H4 (cell line): ENCODE data around the gene REEP2. TPM values are rescaled to one million over a fixed set of nuclear protein-coding genes. Genes with fewer than 3 reads are reported as not detected.

Experiments
- total RNA-seq: library from RNA; depleted of rRNA; stranded (reverse); fragments of >200 nt; shearing (Covaris generic); gene quantifications from 2 replicates; pipeline ENCODE4 v1.2.3, GENCODE V29; 2014; rRNA removed

The REEP2 gene
- total RNA-seq, 1 experiment from 2014 or later = 2.1 TPM

Other genes starting within 250 kb of the REEP2 start
- 48.2 and 51.7 TPM in 2 replicates for gene CDC23, start 225.7 kb upstream of the REEP2 start, total RNA-seq
- not detected in 2 replicates for gene GFRA3, start 164.4 kb upstream of the REEP2 start, total RNA-seq
- 21.6 and 25.1 TPM in 2 replicates for gene CDC25C, start 107.3 kb upstream of the REEP2 start, total RNA-seq
- 24.8 and 25.8 TPM in 2 replicates for gene FAM53C, start 100.8 kb upstream of the REEP2 start, total RNA-seq
- 49.0 and 53.1 TPM in 2 replicates for gene KDM3B, start 86.4 kb upstream of the REEP2 start, total RNA-seq
- 5.5 and 9.3 TPM in 2 replicates for gene EGR1, start 26.4 kb downstream of the REEP2 start, total RNA-seq
- gene ETF1, start 104.2 kb downstream of the REEP2 start, total RNA-seq = 163 and 179 TPM in 2 replicates
- gene HSPA9, start 136.3 kb downstream of the REEP2 start, total RNA-seq = 647 and 690 TPM in 2 replicates